NCI-H524 (cell line): Measurements from ENCODE around the gene EFCAB6.

ENCODE experiments used
- DNase-seq, 2 experiments: peaks; one replicate each; lab custom pipeline; 2025; lab: John Stamatoyannopoulos, UW

The EFCAB6 gene

DNA sequence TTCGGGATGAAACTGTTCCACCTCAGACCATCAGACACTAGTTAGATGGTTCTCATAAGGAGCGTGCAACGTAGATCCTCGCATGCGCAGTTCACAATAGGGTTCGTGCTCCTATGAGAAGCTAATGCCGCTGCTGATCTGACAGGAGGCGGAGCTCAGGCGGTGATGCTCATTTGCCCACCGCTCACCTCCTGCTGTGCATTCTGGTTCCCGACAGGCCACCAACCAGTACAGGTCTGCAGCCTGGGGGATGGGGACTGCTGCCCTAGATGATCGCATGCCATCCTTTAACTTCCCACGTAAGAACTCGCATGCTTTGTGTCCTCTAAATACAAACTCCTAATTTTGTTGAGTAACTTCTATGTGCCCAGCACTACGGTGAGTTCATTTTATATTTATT is 62.6 kb downstream of the EFCAB6 start:
- DNase-seq: no peak

DNA sequence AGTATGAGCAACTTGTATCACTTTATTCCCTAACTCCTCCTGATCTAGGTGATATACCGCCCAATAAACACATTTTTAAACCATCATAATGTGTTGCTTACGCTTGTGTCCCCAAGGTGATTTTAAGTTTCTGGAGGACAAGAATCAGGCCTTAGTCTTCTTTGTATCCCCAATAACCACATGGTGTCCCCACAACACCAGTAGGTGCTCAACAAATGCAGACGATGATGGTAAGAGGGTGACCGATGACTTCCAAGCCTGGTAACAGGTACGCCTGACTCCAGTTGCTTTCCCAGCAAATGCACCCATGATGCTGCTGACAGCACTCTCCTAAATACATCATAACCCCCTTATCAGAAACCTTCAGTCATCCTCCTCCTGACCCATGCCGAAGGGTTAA is 64.2 kb downstream of the EFCAB6 start:
- DNase-seq: no peak

DNA sequence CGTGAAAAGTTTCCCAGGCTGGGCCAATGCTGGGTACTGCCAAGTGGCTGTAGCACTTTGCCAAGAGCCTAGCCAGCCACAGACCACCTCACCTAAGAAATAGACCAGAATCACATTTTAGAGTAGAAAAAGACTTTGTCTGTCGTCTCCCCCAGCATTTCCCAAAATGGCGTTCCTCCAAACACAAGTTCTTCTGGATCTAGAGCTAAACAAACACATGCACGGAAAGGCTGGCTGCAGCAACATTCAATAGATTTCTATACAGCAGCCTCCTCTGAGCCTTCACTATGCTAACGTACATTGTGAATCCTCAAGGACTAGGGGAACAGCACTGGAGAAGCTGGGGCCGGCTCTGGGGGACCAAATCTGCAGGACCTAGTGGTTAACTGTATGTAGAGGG is 65.0 kb downstream of the EFCAB6 start:
- no peak for DNase-seq

DNA sequence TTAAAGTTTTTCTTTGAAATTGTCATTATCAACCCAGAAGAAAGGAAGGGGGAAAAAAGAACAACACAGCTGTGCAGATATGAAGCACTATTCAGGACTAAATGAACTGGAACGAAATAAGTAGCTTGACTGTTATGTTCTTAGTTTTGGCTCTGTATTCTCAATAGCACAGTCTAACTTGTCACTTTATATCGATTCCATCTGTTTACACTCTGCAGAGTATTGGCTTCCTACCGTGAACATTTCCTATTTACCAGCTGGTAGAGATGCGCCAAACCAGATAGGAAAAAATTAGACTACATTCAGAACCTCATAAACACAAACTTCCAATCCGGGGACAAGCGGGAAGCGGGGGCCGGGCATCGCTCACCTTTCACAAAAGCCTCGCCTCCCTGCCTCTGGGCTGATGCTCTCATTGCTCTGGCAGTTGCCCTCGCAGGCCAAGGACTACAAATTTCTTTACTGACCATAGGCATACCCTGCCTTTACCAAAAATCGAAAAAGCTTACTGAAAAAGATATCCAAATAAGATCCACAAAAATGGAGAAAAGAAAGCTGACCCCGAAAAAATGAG is 66.2 kb downstream of the EFCAB6 start:
- peak; percentile 16 to 70 for DNase-seq

DNA sequence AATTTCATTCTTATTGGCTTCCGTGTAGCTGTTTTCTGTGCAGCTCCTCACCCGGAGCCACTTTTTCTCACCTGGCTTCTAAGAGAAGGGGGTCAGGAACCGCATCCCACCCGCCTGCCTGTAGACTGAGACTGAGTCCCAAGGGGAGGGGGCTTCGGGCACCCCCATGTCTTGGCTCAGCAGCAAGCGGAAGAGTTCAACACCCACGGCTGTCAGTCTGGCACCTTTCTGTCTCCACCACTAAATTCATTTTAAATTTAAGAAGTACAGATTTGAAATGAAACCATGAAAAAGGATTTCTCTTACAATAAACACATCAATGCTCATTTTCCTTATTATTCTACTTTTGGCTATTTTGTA is 66.7 kb downstream of the EFCAB6 start:
- no peak for DNase-seq

- peak in 1 of 2 experiments; percentile 18 for DNase-seq
Observed at GRCh38 chr22:43744700-43745410, 67.2 kb downstream of the EFCAB6 start.

DNA sequence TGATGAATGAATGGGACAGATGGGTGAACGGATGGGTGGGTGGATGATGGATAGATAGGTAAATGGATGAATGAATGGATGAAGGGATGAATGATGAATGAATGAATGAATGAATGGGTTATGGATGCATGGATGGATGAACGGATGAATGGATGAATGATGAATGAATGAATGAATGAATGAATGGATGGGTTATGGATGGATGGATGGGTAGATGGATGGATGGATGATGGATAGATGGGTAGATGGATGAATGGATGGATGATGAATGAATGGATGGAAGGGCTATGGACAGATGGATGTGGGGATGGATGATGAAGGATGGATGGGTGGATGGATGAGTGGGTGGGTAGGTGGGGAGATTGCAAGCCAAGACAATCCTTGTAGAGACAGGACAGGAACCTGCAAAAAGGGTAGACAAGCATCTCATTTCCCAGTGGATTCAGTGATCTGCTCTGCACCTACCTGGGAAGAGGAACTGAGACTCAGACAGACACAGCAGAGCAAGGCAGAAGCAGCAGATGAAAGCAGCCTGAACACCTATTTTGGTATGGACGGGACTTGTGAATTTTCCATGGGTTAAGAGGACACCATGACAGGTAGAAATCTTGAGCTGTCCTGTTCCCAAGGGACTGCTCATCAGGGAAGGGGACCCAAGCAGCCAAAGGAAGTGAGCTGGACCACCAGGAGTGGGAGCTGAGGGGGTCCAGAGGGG is 68.0 kb downstream of the EFCAB6 start:
- no peak for DNase-seq

- DNase-seq: peak; percentile 11 to 67
Observed at GRCh38 chr22:43743131-43743530, 69.0 kb downstream of the EFCAB6 start.

DNA sequence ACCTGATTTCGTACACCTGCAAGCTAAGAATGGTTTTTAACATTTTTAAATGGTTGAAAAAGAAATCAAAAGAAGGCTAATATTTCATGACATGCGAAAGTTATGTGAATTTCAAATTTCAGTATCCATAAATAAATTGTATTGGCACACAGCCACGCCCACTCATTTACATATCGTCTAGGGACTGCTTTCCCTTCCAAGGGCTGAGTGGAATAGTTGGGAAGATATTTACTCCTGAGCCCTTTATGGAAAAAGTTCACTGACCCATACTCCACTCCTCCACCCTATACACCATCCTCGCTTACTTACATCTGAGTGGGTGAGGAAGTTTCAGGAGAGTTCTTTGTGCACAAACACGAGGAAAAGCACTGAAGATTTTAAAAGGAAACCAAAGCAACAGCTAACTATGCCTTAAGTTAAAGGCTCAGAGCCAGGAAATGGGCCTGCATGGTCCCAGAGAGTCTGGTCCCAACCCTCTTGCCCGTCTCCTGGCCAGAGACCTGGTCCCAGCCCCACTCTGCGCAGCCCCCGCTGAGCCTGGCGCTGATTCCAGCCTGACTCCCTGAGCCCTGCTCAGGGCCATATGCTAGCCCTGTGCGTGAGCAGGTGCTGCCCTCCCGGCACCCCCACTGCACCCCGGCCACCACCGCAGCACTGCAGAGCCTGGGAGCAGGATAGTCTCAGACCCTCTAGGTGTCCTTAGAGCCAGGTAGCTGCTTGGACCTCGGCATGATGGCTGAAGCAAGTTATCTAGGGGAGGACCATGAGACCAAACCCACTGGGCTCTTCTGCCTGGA is 69.8 kb downstream of the EFCAB6 start:
- DNase-seq: peak in 1 of 2 experiments; percentile 22

- DNase-seq: no peak
Observed at GRCh38 chr22:43740587-43741270, 71.4 kb downstream of the EFCAB6 start.

DNA sequence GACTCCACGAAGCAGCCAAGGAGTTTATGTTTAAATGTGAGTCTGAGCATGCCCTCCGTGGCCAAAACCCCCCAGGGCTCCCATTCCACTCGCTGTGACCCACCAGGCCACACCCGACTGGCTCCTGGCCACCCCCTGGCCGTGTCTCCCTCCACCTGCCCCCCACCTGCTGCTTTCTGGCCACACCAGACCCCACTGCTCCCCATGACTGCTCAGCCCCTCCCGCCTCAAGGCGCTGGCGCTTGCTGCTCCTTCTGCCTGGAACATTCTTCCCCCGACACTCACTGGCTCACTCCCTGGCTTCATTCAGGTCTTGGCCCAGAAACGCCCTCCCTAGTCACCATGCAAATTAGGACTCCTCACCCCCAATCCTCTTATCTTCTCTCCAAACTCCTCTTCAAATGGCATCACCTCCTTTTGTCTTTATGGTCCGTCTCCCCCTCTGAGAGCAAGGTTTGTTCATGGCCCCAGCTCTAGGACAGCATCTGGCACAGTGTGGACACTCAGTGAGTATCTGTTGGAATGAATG is 72.2 kb downstream of the EFCAB6 start:
- no peak for DNase-seq

GRCh38 chr22:43737150-43737828 is 74.8 kb downstream of the EFCAB6 start:
- no peak for DNase-seq

DNA sequence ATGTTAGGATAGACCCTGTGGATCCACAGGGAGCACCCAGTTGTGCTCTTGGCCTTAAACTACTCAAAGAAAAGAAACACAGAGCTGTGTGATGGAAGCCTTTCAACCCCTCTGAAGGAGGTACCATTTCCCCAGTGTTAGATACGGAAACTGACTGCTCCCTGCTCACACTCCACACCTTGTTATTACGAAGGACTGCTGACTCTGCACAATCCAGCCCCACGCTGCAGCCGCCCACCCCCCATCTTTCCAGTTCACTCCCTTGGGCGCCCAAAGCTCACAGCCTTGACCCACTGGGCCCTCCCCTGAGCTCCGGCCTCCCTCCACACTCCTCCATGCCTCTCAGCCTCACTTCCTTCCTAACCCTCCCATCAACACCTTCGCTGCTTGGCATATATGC is 75.5 kb downstream of the EFCAB6 start:
- no peak for DNase-seq

DNA sequence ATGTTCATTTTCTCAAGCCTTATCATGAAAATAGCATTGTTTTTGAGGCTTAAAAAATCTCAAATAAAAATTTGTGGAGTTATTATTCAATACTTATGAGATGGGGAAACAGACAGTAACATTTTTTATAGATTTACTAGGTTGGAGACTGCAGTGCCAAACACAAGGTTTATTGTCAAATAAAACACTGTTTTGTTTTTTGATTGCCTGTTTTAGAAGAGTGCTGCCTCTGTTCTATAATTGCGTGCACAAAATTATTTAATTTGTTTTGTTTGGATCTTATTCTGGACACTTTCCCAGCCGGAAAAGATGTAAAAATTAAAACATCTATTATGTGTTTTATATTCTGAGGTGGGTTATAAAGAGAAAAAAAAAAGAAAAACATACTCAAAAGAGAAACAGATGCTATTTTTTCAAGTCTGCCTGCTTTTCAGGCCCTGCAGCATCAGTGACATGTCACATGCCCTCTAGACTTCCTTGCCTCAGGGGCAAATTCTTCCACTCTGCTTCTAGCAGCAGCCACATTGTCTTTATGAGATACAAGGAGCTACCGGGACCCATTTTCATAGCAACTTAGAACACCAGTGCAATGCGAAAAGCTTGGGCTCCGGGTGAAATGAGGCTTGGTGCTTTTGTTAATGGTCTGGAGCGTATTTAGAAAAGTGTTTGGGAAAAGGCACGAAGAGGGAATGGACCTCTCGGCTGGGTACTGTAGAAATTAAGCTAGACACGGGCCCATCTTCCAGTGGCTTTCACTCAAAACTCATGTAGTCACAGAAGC is 77.5 kb downstream of the EFCAB6 start:
- DNase-seq: no peak

DNA sequence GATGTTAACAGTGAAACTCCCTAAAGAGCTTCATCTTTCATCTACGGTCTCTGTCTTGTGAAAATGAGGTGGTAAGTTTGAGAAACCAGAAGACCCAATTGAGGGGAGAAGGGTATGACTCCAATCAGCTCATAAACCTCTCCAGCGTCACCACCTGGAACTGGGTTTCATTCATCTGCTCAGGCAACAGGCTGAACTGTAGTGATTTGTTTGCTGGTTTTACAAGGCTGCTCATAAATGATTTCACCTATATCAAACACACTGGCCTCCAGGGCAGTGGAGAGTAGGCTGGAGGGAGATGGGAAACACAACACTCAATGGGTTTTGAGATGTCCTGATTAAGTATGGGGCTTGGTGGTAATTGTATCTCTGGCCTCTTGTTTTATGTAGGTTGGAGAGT is 79.0 kb downstream of the EFCAB6 start:
- DNase-seq: peak in 1 of 2 experiments; percentile 16

- DNase-seq: no peak
Observed at GRCh38 chr22:43731988-43732387, 80.1 kb downstream of the EFCAB6 start.

DNA sequence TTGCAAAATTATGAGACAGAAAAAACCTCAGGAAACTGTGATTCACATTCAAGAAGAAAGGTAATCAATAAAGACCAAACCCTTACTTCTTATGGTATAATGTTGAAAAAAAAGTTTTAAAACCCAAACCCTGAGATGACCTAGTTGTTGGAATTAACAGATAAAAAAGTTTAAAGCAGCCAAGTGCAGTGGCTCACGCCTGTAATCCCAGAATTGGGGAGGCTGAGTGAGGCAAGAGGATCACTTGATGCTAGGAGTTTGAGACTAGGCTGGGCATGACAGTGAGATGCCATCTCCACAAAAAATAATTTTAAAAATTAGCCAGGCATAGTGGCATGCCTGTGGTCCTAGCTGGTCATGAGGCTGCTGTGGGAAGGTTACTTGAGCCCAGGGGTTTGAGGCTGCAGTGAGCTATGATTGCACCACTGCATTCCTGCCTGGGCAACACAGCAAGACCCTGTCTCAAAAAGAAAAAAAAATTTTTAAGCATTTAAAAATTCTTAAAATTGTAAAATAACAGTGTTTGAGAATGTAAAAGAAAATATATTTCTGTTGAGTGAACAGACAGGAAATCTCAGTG is 85.1 kb downstream of the EFCAB6 start:
- DNase-seq: no peak

DNA sequence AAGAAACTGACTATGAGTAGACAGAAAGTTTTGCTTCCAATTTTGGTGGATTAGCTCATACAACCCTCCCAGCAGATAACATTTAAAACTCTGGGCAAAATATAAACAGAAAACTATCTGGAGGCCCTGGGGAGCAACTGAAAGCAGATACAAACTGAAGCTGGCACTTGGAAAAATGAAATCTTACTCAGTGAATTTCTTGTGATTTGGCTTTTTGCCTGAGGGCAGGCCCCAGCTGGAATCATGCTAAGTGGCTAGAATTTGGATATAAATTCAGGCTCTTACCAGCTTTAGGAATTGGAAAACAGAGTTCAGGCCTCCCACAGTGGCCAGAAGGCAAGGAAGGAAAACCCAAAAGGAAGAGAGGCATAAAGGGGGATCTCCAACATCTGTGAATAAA is 85.8 kb downstream of the EFCAB6 start:
- DNase-seq: no peak

DNA sequence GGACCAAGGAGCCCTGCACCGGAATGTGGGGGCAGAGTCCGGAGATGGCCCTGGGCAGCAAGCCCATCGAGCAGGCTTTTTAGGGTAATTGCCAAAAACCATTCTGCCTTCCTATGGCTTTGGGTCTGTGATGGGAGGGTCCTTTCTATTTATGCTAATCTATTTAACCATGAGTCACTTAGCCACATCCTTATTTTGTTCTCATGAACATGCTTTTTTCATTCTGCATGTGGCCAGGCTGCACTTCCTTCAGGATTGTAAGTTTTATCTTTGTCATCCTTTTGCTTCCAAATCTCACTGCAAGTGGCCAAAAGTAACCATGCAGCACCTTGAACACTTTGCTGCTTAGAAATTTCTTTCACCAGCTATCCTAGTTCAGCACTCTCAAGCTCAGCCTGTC is 88.3 kb downstream of the EFCAB6 start:
- DNase-seq: no peak

DNA sequence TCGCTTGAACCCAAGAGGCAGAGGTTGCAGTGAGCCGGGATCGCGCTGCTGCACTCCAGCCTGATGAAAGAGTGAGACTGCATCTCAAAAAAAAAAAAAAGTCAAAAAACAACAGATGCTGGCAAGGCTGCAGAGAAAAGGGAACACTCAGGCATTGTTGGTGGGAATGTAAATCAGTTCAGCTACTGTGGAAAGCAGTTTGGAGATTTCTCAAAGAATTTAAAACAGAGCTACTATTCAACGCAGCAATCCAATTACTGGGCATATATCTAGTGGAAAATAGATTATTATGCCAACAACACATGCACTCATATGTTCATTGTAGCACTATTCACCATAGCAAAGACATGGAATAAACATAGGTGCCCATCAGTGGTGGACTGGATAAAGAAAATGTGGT is 89.7 kb downstream of the EFCAB6 start:
- DNase-seq: no peak
